Suppressor macrophage treated with lipopolysaccharide for 4 hours (primary cell): ENCODE results near the gene IQSEC2.

ENCODE experiments used
- DNase-seq: peaks from one replicate; pipeline ENCODE4 v3.0.0-alpha.2; 2020

The IQSEC2 gene

GRCh38 chrX:53305219-53305995 is 24.0 kb upstream of the IQSEC2 start:
- DNase-seq, result no peak

- DNase-seq, result no peak
Observed at GRCh38 chrX:53303195-53303594, 21.8 kb upstream of the IQSEC2 start.

- no peak for DNase-seq
Observed at GRCh38 chrX:53300157-53300556, 18.8 kb upstream of the IQSEC2 start.

GRCh38 chrX:53294024-53294648 is 12.8 kb upstream of the IQSEC2 start:
- no peak for DNase-seq

GRCh38 chrX:53291596-53291995 is 10.2 kb upstream of the IQSEC2 start:
- DNase-seq, result no peak

- no peak for DNase-seq
Observed at GRCh38 chrX:53290441-53291041, 9.2 kb upstream of the IQSEC2 start.

- no peak for DNase-seq
Observed at GRCh38 chrX:53288189-53288588, 6.8 kb upstream of the IQSEC2 start.

GRCh38 chrX:53287493-53288138 is 6.2 kb upstream of the IQSEC2 start:
- peak; percentile 41 for DNase-seq

- DNase-seq, result peak; percentile 54
Observed at GRCh38 chrX:53286171-53286570, 4.8 kb upstream of the IQSEC2 start.

GRCh38 chrX:53285591-53285990 is 4.2 kb upstream of the IQSEC2 start:
- no peak for DNase-seq

GRCh38 chrX:53284684-53285447 is 3.5 kb upstream of the IQSEC2 start:
- peak; percentile 56 for DNase-seq

- DNase-seq, result no peak
Observed at GRCh38 chrX:53283567-53283966, 2.2 kb upstream of the IQSEC2 start.

- no peak for DNase-seq
Observed at GRCh38 chrX:53283099-53283498, 1.7 kb upstream of the IQSEC2 start.

GRCh38 chrX:53281963-53282695 is 745 bp upstream of the IQSEC2 start:
- DNase-seq, result no peak

GRCh38 chrX:53280331-53281320 is 758 bp downstream of the IQSEC2 start:
- DNase-seq, result no peak

GRCh38 chrX:53279296-53280237 is 1.8 kb downstream of the IQSEC2 start:
- DNase-seq, result no peak

- no peak for DNase-seq
Observed at GRCh38 chrX:53272808-53273337, 8.5 kb downstream of the IQSEC2 start.

GRCh38 chrX:53269536-53270107 is 11.8 kb downstream of the IQSEC2 start:
- DNase-seq, result no peak

- DNase-seq, result peak; percentile 27
Observed at GRCh38 chrX:53268173-53268572, 13.2 kb downstream of the IQSEC2 start.
